Mucosa of descending colon (tissue), 3 donors: ENCODE measurements around the gene CTAG1B. TPM values are rescaled to one million over a fixed set of nuclear protein-coding genes. Genes with fewer than 3 reads are reported as not detected.

Experiments
- ATAC-seq: fragments of 200-7000 bp; cut with Tn5 transposase; one replicate; pipeline ENCODE4 v1.9.1; 2020; ENCODE audit warnings: mild to moderate bottlenecking, moderate library complexity
- DNase-seq, 3 donors: peaks; one replicate each; pipeline ENCODE4 v3.0.0-alpha.2; 2020
- H3K36me3 ChIP-seq: fragments of 200-600 bp; one replicate; pipeline ENCODE4 v1.8.0; 2021; ENCODE audit warnings: low read depth, mild to moderate bottlenecking
- H3K4me1 ChIP-seq: fragments of 200-600 bp; one replicate; pipeline ENCODE4 v1.8.0; 2021; ENCODE audit warnings: low read depth, mild to moderate bottlenecking
- H3K4me3 ChIP-seq: fragments of 200-600 bp; one replicate; pipeline ENCODE4 v1.8.0; 2021; ENCODE audit warnings: mild to moderate bottlenecking
- H3K9me3 ChIP-seq: fragments of 200-600 bp; one replicate; pipeline ENCODE4 v1.8.0; 2021; ENCODE audit warnings: mild to moderate bottlenecking
- CTCF ChIP-seq: fragments of 200-600 bp; IDR thresholded peaks from one replicate; pipeline ENCODE4 v1.8.0; 2022; ENCODE audit warnings: antibody characterized with exemption, mild to moderate bottlenecking
- intact Hi-C, 2 donors: fragments of 100-400 bp; cut with DNase I in 1 of 2; cut with micrococcal nuclease in 1 of 2; formaldehyde crosslinking; loops; one replicate each; pipeline versions ENCODE4 v1.11.0 to v1.11.1; 2022; cut with DNase I, micrococcal nuclease
- total RNA-seq, 3 donors: library from RNA; stranded (reverse); fragmentation: NEBNext Ultra II Directional in 2 of 3; extraction: Animal tissue kit (Norgen Biotek cat#: 25700) in 2 of 3; gene quantifications; one replicate each; pipeline versions ENCODE4 v1.2.1 to v1.2.4, GENCODE V29; 2021 to 2023
- donor health status: DM: no; HTN: no; CAD: no; lungs with moderate emphysema.
- donor health status: DM: no; HTN: no; CAD: no.
- donor health status: DM: no; HTN: yes; CAD: no.

The CTAG1B gene
- total RNA-seq, 3 donors from 2014 or later = not detected

- Histone ChIP-seq H3K9me3 (no peaks in the 10 kb centered on the region), H3K36me3 (no peaks in the 10 kb centered on the region), H3K4me1 (no peaks in the 10 kb centered on the region), H3K4me3 (no peak overlapping the region)
- no peak for TF ChIP-seq CTCF
- DNase-seq (no peak), ATAC-seq (no peak)
- intact Hi-C loops = no loop called here
These were observed 15.3 kb downstream of the CTAG1B start for GRCh38 chrX:154603438-154604430.

- intact Hi-C loops = no loop called here
- Histone ChIP-seq H3K9me3 (no peaks in the 10 kb centered on the region), H3K36me3 (no peaks in the 10 kb centered on the region), H3K4me3 (no peak overlapping the region), H3K4me1 (no peaks in the 10 kb centered on the region)
- ATAC-seq (no peak), DNase-seq (no peak)
- TF ChIP-seq CTCF = no peak
These were observed 16.2 kb downstream of the CTAG1B start for GRCh38 chrX:154602766-154603437.

- Histone ChIP-seq H3K9me3 (no peaks in the 10 kb centered on the region), H3K4me1 (no peaks in the 10 kb centered on the region), H3K4me3 (no peak overlapping the region), H3K36me3 (no peaks in the 10 kb centered on the region)
- no peak for ATAC-seq
- no peak for DNase-seq
- intact Hi-C loops = no loop called here
- TF ChIP-seq CTCF = no peak
These were observed 16.9 kb downstream of the CTAG1B start for GRCh38 chrX:154602226-154602625.

GRCh38 chrX:154600759-154601374, 18.2 kb downstream of the CTAG1B start:
- H3K4me3 ChIP-seq = no peak overlapping the region
- H3K36me3 ChIP-seq = no peaks in the 10 kb centered on the region
- no peaks in the 10 kb centered on the region for H3K9me3 ChIP-seq
- no peaks in the 10 kb centered on the region for H3K4me1 ChIP-seq
- DNase-seq (no peak), ATAC-seq (no peak)
- no peak for TF ChIP-seq CTCF
- intact Hi-C loops = no loop called here

- H3K4me3 ChIP-seq = no peak overlapping the region
- no peaks in the 10 kb centered on the region for H3K36me3 ChIP-seq
- ATAC-seq (no peak), DNase-seq (no peak)
- H3K4me1 ChIP-seq = no peaks in the 10 kb centered on the region
- intact Hi-C loops = no loop called here
- TF ChIP-seq CTCF = no peak
- H3K9me3 ChIP-seq = no peaks in the 10 kb centered on the region
These were observed 19.6 kb downstream of the CTAG1B start for GRCh38 chrX:154599531-154599930.
